ENCODE measurements around the gene YWHAG.

Gene YWHAG

GRCh38 chr7:76354981-76355730, 3.6 kb downstream of the YWHAG start:
- no peak overlapping the region for H3K4me3 ChIP-seq (ENCODE audit: insufficient read length, low read depth)
- TF ChIP-seq ZNF274 (IDR thresholded peaks at IDR 0.05; ENCODE audit: low read depth, low read length): no peak
- TF ChIP-seq SUZ12 (IDR thresholded peaks at IDR 0.05; ENCODE audit: extremely low read depth, insufficient read depth, insufficient read length): no peak
- TF ChIP-seq YY1 (IDR thresholded peaks at IDR 0.05; ENCODE audit: insufficient read depth, insufficient read length): no peak
- H3K9ac ChIP-seq (ENCODE audit: insufficient read length, low read depth): no peak overlapping the region
- H3K9me3 ChIP-seq (ENCODE audit: insufficient read depth, low read length): no peaks in the 10 kb centered on the region
- DNase-seq (ENCODE audit: low read depth, low spot score): no peak
- H3K4me1 ChIP-seq (ENCODE audit: insufficient read depth, insufficient read length): no peaks in the 10 kb centered on the region
- H3K27me3 ChIP-seq (ENCODE audit: insufficient read depth, insufficient read length): no peaks in the 10 kb centered on the region
- peaks cover 62% of the 10 kb centered on the region for H3K36me3 ChIP-seq (ENCODE audit: insufficient read depth, insufficient read length, low read length)

DNA sequence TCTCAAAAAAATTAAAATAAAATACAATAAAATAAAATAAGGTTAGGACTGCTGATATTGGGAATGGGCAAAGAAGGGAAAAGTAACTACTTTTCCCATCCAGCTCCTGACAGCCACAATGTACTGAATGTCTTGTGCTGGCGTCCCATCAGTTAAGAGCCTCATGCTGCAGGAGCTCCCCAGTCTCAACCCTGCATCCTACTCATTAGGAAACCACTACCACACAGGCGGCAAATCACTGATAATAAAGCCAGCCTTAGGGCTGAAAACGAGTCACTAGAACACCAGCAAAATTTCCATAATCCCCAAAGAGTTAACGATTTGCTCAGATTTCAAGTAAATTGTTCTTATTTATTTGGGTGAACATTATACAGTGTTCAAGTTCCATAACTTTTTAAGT, 4.3 kb downstream of the YWHAG start:
- no peaks in the 10 kb centered on the region for H3K4me1 ChIP-seq (ENCODE audit: insufficient read depth, insufficient read length)
- H3K9ac ChIP-seq (ENCODE audit: insufficient read length, low read depth): no peak overlapping the region
- no peak for DNase-seq (ENCODE audit: low read depth, low spot score)
- no peak for TF ChIP-seq YY1 (IDR thresholded peaks at IDR 0.05; ENCODE audit: insufficient read depth, insufficient read length)
- no peak for TF ChIP-seq ZNF274 (IDR thresholded peaks at IDR 0.05; ENCODE audit: low read depth, low read length)
- no peak for TF ChIP-seq SUZ12 (IDR thresholded peaks at IDR 0.05; ENCODE audit: extremely low read depth, insufficient read depth, insufficient read length)
- H3K9me3 ChIP-seq (ENCODE audit: insufficient read depth, low read length): no peaks in the 10 kb centered on the region
- peaks cover 68% of the 10 kb centered on the region for H3K36me3 ChIP-seq (ENCODE audit: insufficient read depth, insufficient read length, low read length)
- no peaks in the 10 kb centered on the region for H3K27me3 ChIP-seq (ENCODE audit: insufficient read depth, insufficient read length)
- H3K4me3 ChIP-seq (ENCODE audit: insufficient read length, low read depth): no peak overlapping the region

DNA sequence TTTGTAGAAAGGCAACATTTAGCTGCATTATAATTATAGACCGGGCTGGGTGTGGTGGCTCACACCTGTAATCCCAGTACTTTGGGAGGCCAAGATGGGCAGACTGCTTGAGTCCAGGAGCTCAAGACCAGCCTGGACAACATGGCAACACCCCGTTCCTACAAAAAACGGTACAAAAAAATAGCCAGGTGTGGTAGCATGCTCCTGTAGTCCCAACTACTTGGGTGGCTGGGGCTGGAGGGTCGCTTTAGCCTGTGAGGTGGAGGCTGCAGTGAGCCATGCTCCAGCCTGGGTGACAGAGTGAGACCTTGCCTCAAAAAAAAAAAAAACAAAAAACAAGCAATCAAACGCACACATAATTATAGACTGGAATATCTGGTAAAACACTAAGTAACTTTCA, 5.0 kb downstream of the YWHAG start:
- H3K27me3 ChIP-seq (ENCODE audit: insufficient read depth, insufficient read length): no peaks in the 10 kb centered on the region
- H3K4me3 ChIP-seq (ENCODE audit: insufficient read length, low read depth): no peak overlapping the region
- no peak for DNase-seq (ENCODE audit: low read depth, low spot score)
- TF ChIP-seq YY1 (IDR thresholded peaks at IDR 0.05; ENCODE audit: insufficient read depth, insufficient read length): no peak
- peaks cover 74% of the 10 kb centered on the region for H3K36me3 ChIP-seq (ENCODE audit: insufficient read depth, insufficient read length, low read length)
- no peaks in the 10 kb centered on the region for H3K4me1 ChIP-seq (ENCODE audit: insufficient read depth, insufficient read length)
- no peaks in the 10 kb centered on the region for H3K9me3 ChIP-seq (ENCODE audit: insufficient read depth, low read length)
- no peak overlapping the region for H3K9ac ChIP-seq (ENCODE audit: insufficient read length, low read depth)

DNA sequence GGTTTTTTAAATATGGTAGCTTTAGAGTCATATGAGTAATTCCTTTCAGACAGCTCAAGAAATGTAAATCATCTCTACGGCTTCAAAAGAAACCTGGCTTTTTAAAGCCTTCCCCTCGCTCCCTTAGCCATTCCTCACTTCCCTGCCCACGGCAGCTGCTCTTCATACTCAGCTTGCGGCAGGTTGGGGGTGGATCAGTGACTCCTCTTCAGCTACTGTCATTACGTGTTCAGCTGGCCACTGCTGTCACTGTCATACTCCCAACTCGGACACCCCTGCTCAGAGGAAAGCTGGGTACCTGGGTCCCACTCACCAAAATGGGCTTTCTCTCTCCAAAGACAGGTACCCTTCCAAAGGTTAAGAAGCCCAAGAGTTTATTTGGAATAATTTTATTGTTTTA, 6.6 kb downstream of the YWHAG start:
- TF ChIP-seq SUZ12 (IDR thresholded peaks at IDR 0.05; ENCODE audit: extremely low read depth, insufficient read depth, insufficient read length): no peak
- no peak for TF ChIP-seq YY1 (IDR thresholded peaks at IDR 0.05; ENCODE audit: insufficient read depth, insufficient read length)

GRCh38 chr7:76351372-76351771, 7.4 kb downstream of the YWHAG start:
- TF ChIP-seq YY1 (IDR thresholded peaks at IDR 0.05; ENCODE audit: insufficient read depth, insufficient read length) (no peak), SUZ12 (IDR thresholded peaks at IDR 0.05; ENCODE audit: extremely low read depth, insufficient read depth, insufficient read length) (no peak), ZNF274 (IDR thresholded peaks at IDR 0.05; ENCODE audit: low read depth, low read length) (no peak)
- H3K4me3 ChIP-seq (ENCODE audit: insufficient read length, low read depth): no peak overlapping the region

More for the DNA sequence above, 6.6 kb downstream of the YWHAG start:
- no peaks in the 10 kb centered on the region for H3K9me3 ChIP-seq (ENCODE audit: insufficient read depth, low read length)
- no peaks in the 10 kb centered on the region for H3K4me1 ChIP-seq (ENCODE audit: insufficient read depth, insufficient read length)
- no peak overlapping the region for H3K9ac ChIP-seq (ENCODE audit: insufficient read length, low read depth)
- H3K4me3 ChIP-seq (ENCODE audit: insufficient read length, low read depth): no peak overlapping the region
- no peaks in the 10 kb centered on the region for H3K27me3 ChIP-seq (ENCODE audit: insufficient read depth, insufficient read length)
- DNase-seq (ENCODE audit: low read depth, low spot score): no peak
- peaks cover 75% of the 10 kb centered on the region for H3K36me3 ChIP-seq (ENCODE audit: insufficient read depth, insufficient read length, low read length)

DNA sequence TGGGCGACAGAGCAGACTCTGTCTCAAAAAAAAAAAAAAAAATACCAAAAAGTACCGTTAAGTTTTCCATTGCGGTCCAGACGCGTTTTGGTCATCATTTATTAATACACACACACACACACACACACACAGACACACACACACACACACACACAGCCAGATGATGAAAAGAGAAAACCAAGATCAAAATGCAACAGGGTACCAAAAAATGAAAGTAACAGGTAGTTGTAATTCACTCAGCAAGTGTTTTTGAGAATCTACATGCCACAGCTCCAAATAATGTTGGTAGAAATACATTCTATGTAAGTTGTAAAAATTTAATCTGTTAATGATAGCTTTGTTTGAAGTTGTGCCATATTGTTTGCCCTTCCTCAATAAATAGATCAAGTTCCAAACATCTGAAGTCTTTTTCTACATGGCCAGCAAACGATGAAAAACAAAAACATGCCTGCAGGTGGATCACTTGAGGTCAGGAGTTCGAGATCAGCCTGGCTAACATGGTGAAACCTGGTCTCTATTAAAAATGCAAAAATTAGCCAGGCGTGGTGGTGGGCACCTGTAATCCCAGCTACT, 9.4 kb downstream of the YWHAG start:
- no peak overlapping the region for H3K4me3 ChIP-seq (ENCODE audit: insufficient read length, low read depth)
- no peak for DNase-seq (ENCODE audit: low read depth, low spot score)
- H3K9me3 ChIP-seq (ENCODE audit: insufficient read depth, low read length): no peaks in the 10 kb centered on the region
- H3K4me1 ChIP-seq (ENCODE audit: insufficient read depth, insufficient read length): peaks cover 2% of the 10 kb centered on the region
- no peaks in the 10 kb centered on the region for H3K27me3 ChIP-seq (ENCODE audit: insufficient read depth, insufficient read length)
- H3K9ac ChIP-seq (ENCODE audit: insufficient read length, low read depth): no peak overlapping the region
- H3K36me3 ChIP-seq (ENCODE audit: insufficient read depth, insufficient read length, low read length): peaks cover 73% of the 10 kb centered on the region
- no peak for TF ChIP-seq SUZ12 (IDR thresholded peaks at IDR 0.05; ENCODE audit: extremely low read depth, insufficient read depth, insufficient read length)
- TF ChIP-seq YY1 (IDR thresholded peaks at IDR 0.05; ENCODE audit: insufficient read depth, insufficient read length): no peak
- TF ChIP-seq ZNF274 (IDR thresholded peaks at IDR 0.05; ENCODE audit: low read depth, low read length): no peak

More at GRCh38 chr7:76351372-76351771, 7.4 kb downstream of the YWHAG start:
- Histone ChIP-seq H3K36me3 (ENCODE audit: insufficient read depth, insufficient read length, low read length) (peaks cover 75% of the 10 kb centered on the region), H3K9ac (ENCODE audit: insufficient read length, low read depth) (no peak overlapping the region), H3K9me3 (ENCODE audit: insufficient read depth, low read length) (no peaks in the 10 kb centered on the region), H3K27me3 (ENCODE audit: insufficient read depth, insufficient read length) (no peaks in the 10 kb centered on the region), H3K4me1 (ENCODE audit: insufficient read depth, insufficient read length) (peaks cover 2% of the 10 kb centered on the region)
- DNase-seq (ENCODE audit: low read depth, low spot score): no peak

DNA sequence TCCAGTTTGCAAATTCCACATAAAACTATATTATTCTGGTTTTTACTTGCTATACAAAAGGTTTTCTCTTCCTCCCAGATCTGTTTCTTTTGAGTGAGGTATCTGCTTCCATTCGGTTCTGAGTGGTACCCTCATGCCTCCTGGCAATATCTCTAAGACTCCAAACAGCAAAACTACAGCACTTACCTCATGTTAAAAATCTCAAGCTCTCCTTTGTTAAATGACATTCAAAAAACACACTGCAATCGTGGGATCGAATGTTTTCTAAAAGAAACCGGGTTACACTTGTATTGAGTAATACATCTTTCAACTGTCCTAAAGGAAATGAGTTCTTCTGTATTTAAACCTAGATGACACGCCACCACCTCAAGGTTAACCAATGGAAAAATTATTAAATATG, 11.1 kb downstream of the YWHAG start:
- TF ChIP-seq ZNF274 (IDR thresholded peaks at IDR 0.05; ENCODE audit: low read depth, low read length) (no peak), YY1 (IDR thresholded peaks at IDR 0.05; ENCODE audit: insufficient read depth, insufficient read length) (no peak), SUZ12 (IDR thresholded peaks at IDR 0.05; ENCODE audit: extremely low read depth, insufficient read depth, insufficient read length) (no peak)
- Histone ChIP-seq H3K4me1 (ENCODE audit: insufficient read depth, insufficient read length) (peaks cover 2% of the 10 kb centered on the region), H3K27me3 (ENCODE audit: insufficient read depth, insufficient read length) (no peaks in the 10 kb centered on the region), H3K4me3 (ENCODE audit: insufficient read length, low read depth) (no peak overlapping the region), H3K36me3 (ENCODE audit: insufficient read depth, insufficient read length, low read length) (peaks cover 81% of the 10 kb centered on the region), H3K9me3 (ENCODE audit: insufficient read depth, low read length) (no peaks in the 10 kb centered on the region), H3K9ac (ENCODE audit: insufficient read length, low read depth) (no peak overlapping the region)
- DNase-seq (ENCODE audit: low read depth, low spot score): no peak
